Type B pancreatic cell (in vitro differentiated cells): Measurements from ENCODE around the gene GALM. TPM values are rescaled to one million over a fixed set of nuclear protein-coding genes. Genes with fewer than 3 reads are reported as not detected.

Experiments used
- DNase-seq: peaks from one replicate; pipeline ENCODE4 v3.0.0; 2021; ENCODE audit warnings: mixed read lengths; ENCODE audit not compliant: unreplicated experiment; ENCODE audit errors: extremely low spot score
- H3K27ac Mint-ChIP-seq: 2 replicates; pipeline ENCODE4 v1.8.0; 2021; ENCODE audit warnings: mild to moderate bottlenecking, mixed read lengths
- H3K27me3 Mint-ChIP-seq: 2 replicates; pipeline ENCODE4 v1.8.0; 2021; ENCODE audit warnings: mixed read lengths
- H3K36me3 Mint-ChIP-seq: 2 replicates; pipeline ENCODE4 v1.8.0; 2021; ENCODE audit warnings: mixed read lengths
- H3K4me1 Mint-ChIP-seq: one replicate; pipeline ENCODE4 v1.8.0; 2021; ENCODE audit warnings: mixed read lengths; ENCODE audit not compliant: unreplicated experiment
- H3K4me3 Mint-ChIP-seq: 2 replicates; pipeline ENCODE4 v1.8.0; 2021; ENCODE audit warnings: mild to moderate bottlenecking, mixed read lengths
- H3K9me3 Mint-ChIP-seq: 2 replicates; pipeline ENCODE4 v1.8.0; 2021; ENCODE audit warnings: mixed read lengths
- CTCF ChIP-seq: fragments of 200-600 bp; sonication (generic); conservative IDR thresholded peaks from 2 replicates; pipeline ENCODE4 v1.5.0; 2021; ENCODE audit warnings: antibody characterized with exemption, mild to moderate bottlenecking
- total RNA-seq: library from RNA; stranded (reverse); gene quantifications from 2 replicates; pipeline ENCODE4 v1.2.1, GENCODE V29; 2021; ENCODE audit warnings: low replicate concordance

GALM gene
- total RNA-seq, 1 donor from 2014 or later: 16.1 TPM

- Mint-ChIP-seq H3K36me3 (peaks cover 4% of the 10 kb centered on the region), H3K9me3 (no peaks in the 10 kb centered on the region), H3K4me3 (no peak overlapping the region), H3K27me3 (no peaks in the 10 kb centered on the region), H3K27ac (no peak overlapping the region), H3K4me1 (no peaks in the 10 kb centered on the region)
- no peak for TF ChIP-seq CTCF
- no peak for DNase-seq
These were observed 17.7 kb upstream of the GALM start for GRCh38 chr2:38648107-38648761.

- Mint-ChIP-seq H3K27me3 (no peaks in the 10 kb centered on the region), H3K27ac (no peak overlapping the region), H3K36me3 (no peaks in the 10 kb centered on the region), H3K9me3 (no peaks in the 10 kb centered on the region), H3K4me3 (no peak overlapping the region), H3K4me1 (no peaks in the 10 kb centered on the region)
- DNase-seq: no peak
- no peak for TF ChIP-seq CTCF
These were observed 16.7 kb upstream of the GALM start for GRCh38 chr2:38649176-38649728.

- Mint-ChIP-seq H3K4me3 (no peak overlapping the region), H3K9me3 (no peaks in the 10 kb centered on the region), H3K36me3 (no peaks in the 10 kb centered on the region), H3K27ac (no peak overlapping the region), H3K4me1 (peaks cover 6% of the 10 kb centered on the region), H3K27me3 (no peaks in the 10 kb centered on the region)
- no peak for TF ChIP-seq CTCF
- DNase-seq: no peak
These were observed 15.9 kb upstream of the GALM start for GRCh38 chr2:38650012-38650411.

GRCh38 chr2:38650717-38651116 lies 15.2 kb upstream of the GALM start:
- no peak overlapping the region for H3K27ac Mint-ChIP-seq
- H3K9me3 Mint-ChIP-seq: no peaks in the 10 kb centered on the region
- no peak for TF ChIP-seq CTCF
- H3K36me3 Mint-ChIP-seq: no peaks in the 10 kb centered on the region
- H3K27me3 Mint-ChIP-seq: no peaks in the 10 kb centered on the region
- peaks cover 6% of the 10 kb centered on the region for H3K4me1 Mint-ChIP-seq
- H3K4me3 Mint-ChIP-seq: no peak overlapping the region
- DNase-seq: no peak

- DNase-seq: no peak
- no peak overlapping the region for H3K4me3 Mint-ChIP-seq
- H3K9me3 Mint-ChIP-seq: no peaks in the 10 kb centered on the region
- TF ChIP-seq CTCF: no peak
- H3K27me3 Mint-ChIP-seq: no peaks in the 10 kb centered on the region
- H3K36me3 Mint-ChIP-seq: no peaks in the 10 kb centered on the region
- no peak overlapping the region for H3K27ac Mint-ChIP-seq
- H3K4me1 Mint-ChIP-seq: peaks cover 6% of the 10 kb centered on the region
These were observed 13.3 kb upstream of the GALM start for GRCh38 chr2:38652431-38653273.
